A549 (cell line): Measurements from ENCODE around the gene TNRC6C. TPM values are rescaled to one million over a fixed set of nuclear protein-coding genes. Genes with fewer than 3 reads are reported as not detected.

Source experiments
- ATAC-seq, 2 experiments: fragments of 200-7000 bp in 1 of 2; fragments of >200 bp in 1 of 2; cut with Nextera tagmentation in 1 of 2; cut with Tn5 transposase in 1 of 2; 3 replicates each; pipeline versions ENCODE4 v1.8.0 to v1.9.1; 2018 to 2020; ENCODE audit warnings: mild to moderate bottlenecking in 1 of 2, moderate library complexity in 1 of 2
- CTCF ChIA-PET: fragments of 300-600 bp; sonication (Branson Sonifier 250); formaldehyde crosslinking; extraction: SDS; loops from one replicate; lab custom pipeline; 2021; ENCODE audit warnings: antibody characterized with exemption, inconsistent platforms; lab: Yijun Ruan, JAX
- POLR2A ChIA-PET: fragments of 350-600 bp; formaldehyde crosslinking; extraction: SDS; loops from one replicate; lab custom pipeline; 2021; ENCODE audit warnings: antibody characterized with exemption, inconsistent platforms; lab: Yijun Ruan, JAX
- DNase-seq, 2 experiments: peaks; one replicate each; pipeline versions ENCODE4 v3.0.0 to v3.0.0-alpha.2; 2011 to 2016; ENCODE audit warnings: low read depth in 1 of 2, low spot score in 1 of 2
- FAIRE-seq: peaks from 2 replicates; lab custom pipeline; 2011; peaks lifted over from hg19 to GRCh38; lab: Jason Lieb, UNC
- H3K27ac ChIP-seq, 2 experiments: fragments of >200 bp; sonication (Bioruptor Twin); formaldehyde crosslinking; 3 replicates each; pipeline ENCODE4 v1.5.1; 2016 to 2017
- H3K4me1 ChIP-seq: fragments of >200 bp; sonication (Bioruptor Twin); formaldehyde crosslinking; 3 replicates; pipeline ENCODE4 v1.6.1; 2016
- H3K4me2 ChIP-seq: fragments of >200 bp; sonication (Bioruptor Twin); formaldehyde crosslinking; 3 replicates; pipeline ENCODE4 v1.6.1; 2016
- H3K4me3 ChIP-seq: fragments of >200 bp; sonication (Bioruptor Twin); formaldehyde crosslinking; 3 replicates; pipeline ENCODE4 v1.5.1; 2016
- H3K9me3 ChIP-seq: fragments of >200 bp; sonication (Bioruptor Twin); formaldehyde crosslinking; 3 replicates; pipeline ENCODE4 v1.6.1; 2016
- BCL3 ChIP-seq: fragments of >200 bp; sonication (Bioruptor Twin); formaldehyde crosslinking; IDR thresholded peaks from 3 replicates; pipeline ENCODE4 v1.6.1; 2016
- CBX2 ChIP-seq: fragments of 200-600 bp; sonication (generic); IDR thresholded peaks from 2 replicates; pipeline ENCODE4 v1.6.1; 2016; ENCODE audit warnings: low read depth, mild to moderate bottlenecking, borderline replicate concordance
- CBX8 ChIP-seq: fragments of 200-600 bp; sonication (generic); IDR thresholded peaks from 2 replicates; pipeline ENCODE4 v1.6.1; 2016
- CEBPB ChIP-seq, 2 experiments: fragments of >200 bp in 1 of 2; sonication (Bioruptor Twin) in 1 of 2; formaldehyde crosslinking in 1 of 2; IDR thresholded peaks; 2 replicates each; pipeline ENCODE4 v1.6.1; 2012 to 2016
- E2F6 ChIP-seq: IDR thresholded peaks from 2 replicates; pipeline ENCODE4 v1.6.1; 2012; ENCODE audit warnings: low read depth, borderline replicate concordance
- ELK1 ChIP-seq: fragments of 150-350 bp; IDR thresholded peaks from 2 replicates; pipeline ENCODE4 v1.6.1; 2014; ENCODE audit warnings: low read depth, mild to moderate bottlenecking, low read length
- ESRRA ChIP-seq: fragments of 150-350 bp; IDR thresholded peaks from 2 replicates; pipeline ENCODE4 v1.6.1; 2014; ENCODE audit warnings: mild to moderate bottlenecking, low read length, borderline replicate concordance
- FOSB ChIP-seq: fragments of 250-450 bp; sonication (Bioruptor Pico); IDR thresholded peaks from 2 replicates; pipeline ENCODE4 v1.5.0; 2020; ENCODE audit warnings: mild to moderate bottlenecking, moderate library complexity
- FOSL2 ChIP-seq, 2 experiments: fragments of 450-650 bp in 1 of 2; fragments of >200 bp in 1 of 2; sonication (Bioruptor Twin) in 1 of 2; formaldehyde crosslinking; IDR thresholded peaks; 2 replicates each; pipeline versions ENCODE4 v1.5.0 to v1.6.1; 2016 to 2020; ENCODE audit warnings: mild to moderate bottlenecking in 1 of 2, moderate library complexity in 1 of 2
- HDAC2 ChIP-seq: fragments of 200-600 bp; sonication (generic); IDR thresholded peaks from 2 replicates; pipeline ENCODE4 v1.6.1; 2016
- HEYL ChIP-seq: fragments of 250-450 bp; sonication (Bioruptor Pico); IDR thresholded peaks from 2 replicates; pipeline ENCODE4 v1.8.0; 2021; ENCODE audit warnings: mild to moderate bottlenecking, moderate library complexity
- HOXA7 ChIP-seq: fragments of 250-450 bp; sonication (Bioruptor Pico); IDR thresholded peaks from 2 replicates; pipeline ENCODE4 v1.5.0; 2020; ENCODE audit warnings: mild to moderate bottlenecking, moderate library complexity
- JUNB ChIP-seq: fragments of >200 bp; sonication (Bioruptor Twin); formaldehyde crosslinking; IDR thresholded peaks from 2 replicates; pipeline ENCODE4 v1.6.1; 2016
- KDM5A ChIP-seq: fragments of 200-600 bp; sonication (generic); IDR thresholded peaks from 2 replicates; pipeline ENCODE4 v1.6.1; 2016; ENCODE audit warnings: antibody characterized with exemption, mild to moderate bottlenecking
- MAX ChIP-seq: IDR thresholded peaks from 2 replicates; pipeline ENCODE4 v1.6.1; 2012
- MYC ChIP-seq: IDR thresholded peaks from 2 replicates; pipeline ENCODE4 v1.6.1; 2012; ENCODE audit warnings: mild to moderate bottlenecking, inconsistent platforms, low read length, improper control_type of control experiment, borderline replicate concordance
- NFE2L2 ChIP-seq: fragments of 150-350 bp; conservative IDR thresholded peaks from 2 replicates; pipeline ENCODE4 v1.6.1; 2014; ENCODE audit warnings: low read length
- NPAS2 ChIP-seq: fragments of 250-450 bp; sonication (Bioruptor Pico); IDR thresholded peaks from 2 replicates; pipeline ENCODE4 v1.8.0; 2022; ENCODE audit warnings: mild to moderate bottlenecking, moderate library complexity, borderline replicate concordance
- NR3C1 ChIP-seq: fragments of >200 bp; sonication (Bioruptor Twin); formaldehyde crosslinking; IDR thresholded peaks from 3 replicates; pipeline ENCODE4 v1.6.1; 2017
- POLR2AphosphoS2 ChIP-seq: conservative IDR thresholded peaks from 2 replicates; pipeline ENCODE4 v1.6.1; 2012; ENCODE audit warnings: low read length, improper control_type of control experiment, inconsistent platforms
- RAD21 ChIP-seq, 2 experiments: fragments of >200 bp in 1 of 2; sonication (Bioruptor Twin) in 1 of 2; formaldehyde crosslinking in 1 of 2; IDR thresholded peaks in 1 of 2; conservative IDR thresholded peaks in 1 of 2; 2 replicates in 1 of 2; 3 replicates in 1 of 2; pipeline ENCODE4 v1.6.1; 2012 to 2018; ENCODE audit warnings: inconsistent platforms in 1 of 2
- RCOR1 ChIP-seq: fragments of 150-350 bp; IDR thresholded peaks from 2 replicates; pipeline ENCODE4 v1.6.1; 2014; ENCODE audit warnings: antibody characterized with exemption, low read length, low read depth
- SMC3 ChIP-seq: fragments of >200 bp; sonication (Bioruptor Twin); formaldehyde crosslinking; IDR thresholded peaks from 3 replicates; pipeline ENCODE4 v1.6.1; 2018; ENCODE audit warnings: inconsistent platforms
- SREBF2 ChIP-seq: fragments of 450-650 bp; IDR thresholded peaks from 2 replicates; pipeline ENCODE4 v1.6.1; 2014; ENCODE audit warnings: mild to moderate bottlenecking, moderate library complexity
- TP53 ChIP-seq: fragments of 250-450 bp; sonication (Bioruptor Pico); IDR thresholded peaks from 2 replicates; pipeline ENCODE4 v1.5.0; 2021; ENCODE audit warnings: mild to moderate bottlenecking, moderate library complexity
- ZC3H11A ChIP-seq: fragments of 450-650 bp; IDR thresholded peaks from 2 replicates; pipeline ENCODE4 v1.6.1; 2014; ENCODE audit warnings: antibody characterized with exemption, mild to moderate bottlenecking
- ZFP36 ChIP-seq: fragments of 450-650 bp; IDR thresholded peaks from 2 replicates; pipeline ENCODE4 v1.6.1; 2014; ENCODE audit warnings: borderline replicate concordance; ENCODE audit not compliant: partially characterized antibody
- WGBS: methylation state at CpG from one replicate; pipeline ENCODE4 v1.1.6; 2017; ENCODE audit errors: missing lambda C conversion rate; 5-methylcytosine and 5-hydroxymethylcytosine counted together
- polyA plus RNA-seq, 4 experiments: library from polyadenylated mRNA; depleted of rRNA in 3 of 4; stranded (reverse); fragments of >200 nt; fragmentation: RNase III in 1 of 4; extraction: RNeasy Plus Mini Kit Qiagen cat#74134 plus additional on column Dnase treatment in 1 of 4; gene quantifications; 2 replicates in 3 of 4; 3 replicates in 1 of 4; pipeline ENCODE4 v1.2.3, GENCODE V29; 2011 to 2017

TNRC6C gene
- polyA plus RNA-seq, 2 of the 4 experiments (the other 2 are of a cell fraction) = 1.3 to 1.9 TPM

GRCh38 chr17:78105101-78105500 lies 146.6 kb downstream of the TNRC6C start:
- FAIRE-seq (no peak), DNase-seq (no peak), ATAC-seq (no peak)
- H3K4me3 ChIP-seq = no peak overlapping the region
- WGBS = 84% methylated on average over 16 of the region's 16 CpGs
- ChIA-PET POLR2A (no interaction called here), CTCF (interaction anchor here (0.7 to 12.7 kb wide), 8 partner anchors 8 to 144 kb away, joined by 3 to 185 read pairs (median 10); no protein-coding TSS in a partner anchor)
- H3K4me2 ChIP-seq = no peak overlapping the region
- H3K27ac ChIP-seq = no peak overlapping the region
- no peaks in the 10 kb centered on the region for H3K4me1 ChIP-seq
- H3K9me3 ChIP-seq = 0 out of 3 replicates have a peak, but pooled peaks cover 3% of the 10 kb centered on the region
- no peak for TF ChIP-seq MAX
- no peak for TF ChIP-seq CBX8
- no peak for TF ChIP-seq POLR2AphosphoS2
- TF ChIP-seq NFE2L2 = no peak
- TF ChIP-seq NR3C1 = no peak
- TF ChIP-seq NPAS2 (CRISPR knock-in tag) = no peak
- no peak for TF ChIP-seq HEYL (CRISPR knock-in tag)
- TF ChIP-seq ELK1 = no peak
- TF ChIP-seq E2F6 = no peak
- no peak for TF ChIP-seq SMC3
- no peak for TF ChIP-seq HDAC2
- TF ChIP-seq ZFP36 = no peak

- CTCF ChIA-PET = interaction anchor here (0.7 to 12.7 kb wide), 10 partner anchors 7 to 164 kb away, joined by 3 to 185 read pairs (median 6); no protein-coding TSS in a partner anchor
- H3K4me3 ChIP-seq = no peak overlapping the region
- no peaks in the 10 kb centered on the region for H3K4me1 ChIP-seq
- no peak for TF ChIP-seq MYC
- TF ChIP-seq JUNB = no peak
- no peak for TF ChIP-seq SMC3
- no peak for TF ChIP-seq CEBPB (IDR thresholded peaks at IDR 0.05)
- no peak for TF ChIP-seq ZC3H11A
- TF ChIP-seq MAX = no peak
- no peak for TF ChIP-seq FOSL2 (IDR thresholded peaks at IDR 0.05)
- no peak for TF ChIP-seq FOSL2 (CRISPR knock-in tag; IDR thresholded peaks at IDR 0.05)
- TF ChIP-seq NR3C1 = no peak
- no peak for TF ChIP-seq HEYL (CRISPR knock-in tag)
- TF ChIP-seq POLR2AphosphoS2 = no peak
- TF ChIP-seq BCL3 = no peak
- TF ChIP-seq KDM5A = no peak
- no peak for TF ChIP-seq TP53 (CRISPR knock-in tag)
- no peak for TF ChIP-seq SREBF2
- TF ChIP-seq RAD21 (conservative IDR thresholded peaks at IDR 0.05 in 1 of 2, IDR thresholded peaks at IDR 0.05 in 1 of 2) = no peak
- TF ChIP-seq HOXA7 (CRISPR knock-in tag) = no peak
- TF ChIP-seq CBX2 = no peak
- no peak for TF ChIP-seq RCOR1
- no peak for TF ChIP-seq FOSB (CRISPR knock-in tag)
- TF ChIP-seq ESRRA = no peak
- no peak overlapping the region for H3K4me2 ChIP-seq
- ATAC-seq = no peak
- POLR2A ChIA-PET = no interaction called here
- H3K9me3 ChIP-seq = 0 out of 3 replicates have a peak, but pooled peaks cover 3% of the 10 kb centered on the region
- FAIRE-seq = no peak
- DNase-seq = no peak
- WGBS = 72% methylated on average over 13 of the region's 13 CpGs
- no peak overlapping the region for H3K27ac ChIP-seq
Observed at GRCh38 chr17:78105551-78105950, 147.0 kb downstream of the TNRC6C start.
